ENCODE measurements around the gene P3H3.

P3H3 gene

DNA sequence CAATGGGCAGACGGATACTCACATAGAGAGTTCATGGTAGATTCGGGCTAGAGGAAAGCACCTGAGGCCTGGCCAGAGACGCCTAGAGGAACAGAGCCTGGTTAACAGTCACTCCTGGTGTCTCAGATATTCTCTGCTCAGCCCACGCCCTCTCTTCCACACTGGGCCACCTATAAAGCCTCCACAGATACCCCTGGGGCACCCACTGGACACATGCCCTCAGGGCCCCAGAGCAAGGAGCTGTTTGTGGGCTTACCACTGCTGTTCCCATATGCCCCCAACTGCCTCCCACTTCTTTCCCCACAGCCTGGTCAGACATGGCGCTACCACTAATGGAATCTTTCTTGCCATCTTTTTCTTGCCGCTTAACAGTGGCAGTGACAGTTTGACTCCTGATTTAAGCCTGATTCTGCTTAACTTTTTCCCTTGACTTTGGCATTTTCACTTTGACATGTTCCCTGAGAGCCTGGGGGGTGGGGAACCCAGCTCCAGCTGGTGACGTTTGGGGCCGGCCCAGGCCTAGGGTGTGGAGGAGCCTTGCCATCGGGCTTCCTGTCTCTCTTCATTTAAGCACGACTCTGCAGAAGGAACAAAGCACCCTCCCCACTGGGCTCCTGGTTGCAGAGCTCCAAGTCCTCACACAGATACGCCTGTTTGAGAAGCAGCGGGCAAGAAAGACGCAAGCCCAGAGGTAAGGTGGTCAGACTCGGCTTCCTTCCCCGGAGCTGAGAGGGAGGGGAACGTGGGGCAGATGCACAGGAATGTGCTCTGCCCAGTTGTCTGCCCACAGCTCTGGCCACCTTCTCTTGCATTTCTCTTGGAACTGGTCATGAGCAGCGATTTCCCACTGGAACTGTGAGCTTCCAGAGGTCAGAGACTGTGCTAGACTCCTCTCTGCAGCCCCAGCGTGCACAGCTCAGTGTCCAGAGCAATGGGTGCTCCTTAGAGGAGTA lies 39.0 kb upstream of the P3H3 start, which contains the start of gene CD4:
Gene CD4 (plus strand): TSS at position 557 of the 953 bp plus-strand sequence. CDS start 10,611 bp downstream, outside the sequence.
- TF ChIP-seq, protein P1, sequence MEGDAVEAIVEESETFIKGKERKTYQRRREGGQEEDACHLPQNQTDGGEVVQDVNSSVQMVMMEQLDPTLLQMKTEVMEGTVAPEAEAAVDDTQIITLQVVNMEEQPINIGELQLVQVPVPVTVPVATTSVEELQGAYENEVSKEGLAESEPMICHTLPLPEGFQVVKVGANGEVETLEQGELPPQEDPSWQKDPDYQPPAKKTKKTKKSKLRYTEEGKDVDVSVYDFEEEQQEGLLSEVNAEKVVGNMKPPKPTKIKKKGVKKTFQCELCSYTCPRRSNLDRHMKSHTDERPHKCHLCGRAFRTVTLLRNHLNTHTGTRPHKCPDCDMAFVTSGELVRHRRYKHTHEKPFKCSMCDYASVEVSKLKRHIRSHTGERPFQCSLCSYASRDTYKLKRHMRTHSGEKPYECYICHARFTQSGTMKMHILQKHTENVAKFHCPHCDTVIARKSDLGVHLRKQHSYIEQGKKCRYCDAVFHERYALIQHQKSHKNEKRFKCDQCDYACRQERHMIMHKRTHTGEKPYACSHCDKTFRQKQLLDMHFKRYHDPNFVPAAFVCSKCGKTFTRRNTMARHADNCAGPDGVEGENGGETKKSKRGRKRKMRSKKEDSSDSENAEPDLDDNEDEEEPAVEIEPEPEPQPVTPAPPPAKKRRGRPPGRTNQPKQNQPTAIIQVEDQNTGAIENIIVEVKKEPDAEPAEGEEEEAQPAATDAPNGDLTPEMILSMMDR (IDR thresholded peaks at IDR 0.05; ENCODE audit: extremely low read depth, missing control alignments), result no peak
- no peak for DNase-seq (ENCODE audit: low spot score)

DNA sequence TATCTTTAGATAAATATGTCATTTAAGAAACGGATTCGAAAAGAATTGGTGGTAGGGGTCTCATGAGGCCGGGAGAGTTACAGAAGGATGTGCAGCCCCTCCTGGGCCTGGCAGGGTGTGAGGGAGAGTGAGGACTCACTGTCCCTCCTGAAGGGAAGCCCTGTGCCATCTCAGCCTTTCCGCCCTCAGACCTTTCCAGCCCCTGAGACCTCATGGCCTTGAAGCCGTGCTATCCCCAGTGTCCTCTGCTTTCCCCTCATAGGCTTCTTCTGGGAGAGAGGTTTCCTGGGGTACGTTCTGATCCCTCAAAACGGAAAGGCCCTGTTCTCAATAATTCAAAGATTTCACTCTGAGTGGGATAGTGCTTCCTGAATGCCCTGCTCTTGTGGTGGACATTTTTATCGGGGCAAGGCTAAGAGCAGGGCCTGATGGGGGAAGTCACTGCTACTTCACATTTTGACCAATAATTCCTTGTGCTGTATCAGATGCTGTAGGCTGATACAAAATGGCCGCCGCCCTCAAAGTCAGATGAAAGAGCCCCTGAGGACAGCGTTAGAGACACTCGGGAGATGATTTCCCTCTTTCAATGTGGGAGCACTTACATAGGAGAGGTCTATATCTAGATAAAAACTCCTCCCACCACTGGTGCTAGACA lies 37.6 kb upstream of the P3H3 start:
- TF ChIP-seq, protein P1 (IDR thresholded peaks at IDR 0.05; ENCODE audit: extremely low read depth, missing control alignments), result no peak
- no peak for DNase-seq (ENCODE audit: low spot score)

DNA sequence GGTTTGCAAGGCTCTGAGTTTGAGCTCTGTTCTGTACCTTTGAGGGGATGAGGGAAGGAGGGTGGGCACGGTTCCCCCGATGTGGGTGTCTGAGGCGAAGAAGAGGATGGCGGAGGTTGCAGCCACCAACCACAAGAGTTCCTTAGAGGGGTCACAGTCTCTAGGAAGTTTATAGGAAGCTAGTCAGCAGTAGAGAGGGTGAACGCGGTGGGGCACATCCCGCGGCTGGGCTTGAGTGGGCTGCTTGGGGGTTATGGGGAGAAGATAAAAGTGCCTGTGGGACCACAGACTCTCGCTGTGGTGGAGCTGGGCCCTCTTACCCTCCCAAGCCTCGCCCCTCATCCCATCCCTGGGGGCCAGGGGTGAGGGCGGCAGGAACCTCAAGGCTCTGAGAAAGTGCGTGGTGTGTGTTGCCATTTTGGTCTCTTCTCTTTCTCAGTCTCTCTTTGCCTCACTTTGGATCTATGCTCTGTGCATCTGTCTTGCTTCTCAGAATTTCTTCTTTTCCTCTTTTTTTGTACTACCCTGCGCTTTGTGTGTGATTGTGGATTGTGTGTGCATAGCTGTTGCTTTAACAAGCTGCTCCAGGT lies 36.2 kb upstream of the P3H3 start:
- no peak for DNase-seq (ENCODE audit: low spot score)
- TF ChIP-seq, protein P1 (IDR thresholded peaks at IDR 0.05; ENCODE audit: extremely low read depth, missing control alignments), result no peak

DNA sequence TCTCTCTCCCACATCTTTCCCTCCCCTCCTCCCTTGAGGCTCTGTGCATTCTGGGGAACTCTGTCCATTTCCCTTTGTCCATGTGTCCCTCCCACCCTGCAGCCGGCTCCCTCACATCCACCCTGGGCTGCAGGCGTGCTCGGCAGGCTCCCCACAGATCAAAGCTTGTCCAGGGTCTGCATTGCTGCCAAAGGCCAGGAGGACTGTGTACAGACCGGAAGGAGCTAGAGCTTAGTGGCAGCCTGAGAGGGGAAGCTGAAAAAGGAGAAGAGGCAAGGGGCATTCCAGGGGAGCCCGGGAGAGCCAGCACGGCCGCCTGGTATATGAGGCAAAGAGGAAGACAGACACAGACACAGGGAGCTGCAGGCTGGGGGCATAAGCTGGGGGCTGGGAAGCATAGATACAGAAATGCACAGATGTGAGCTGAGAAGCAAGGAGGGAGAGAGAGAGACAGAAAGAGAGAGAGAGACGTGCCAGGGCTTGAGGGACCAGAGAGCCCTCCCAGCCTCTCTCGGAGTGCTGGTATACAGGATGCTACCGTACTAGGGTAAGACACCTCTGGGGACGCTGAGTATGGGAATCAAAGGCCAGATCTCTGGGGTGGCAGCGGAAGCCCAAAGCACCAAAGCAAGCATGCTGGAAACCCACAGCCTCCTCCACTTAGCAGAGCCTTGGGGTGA lies 35.5 kb upstream of the P3H3 start:
- no peak for DNase-seq (ENCODE audit: low spot score)
- TF ChIP-seq, protein P1 (IDR thresholded peaks at IDR 0.05; ENCODE audit: extremely low read depth, missing control alignments), result no peak

DNA sequence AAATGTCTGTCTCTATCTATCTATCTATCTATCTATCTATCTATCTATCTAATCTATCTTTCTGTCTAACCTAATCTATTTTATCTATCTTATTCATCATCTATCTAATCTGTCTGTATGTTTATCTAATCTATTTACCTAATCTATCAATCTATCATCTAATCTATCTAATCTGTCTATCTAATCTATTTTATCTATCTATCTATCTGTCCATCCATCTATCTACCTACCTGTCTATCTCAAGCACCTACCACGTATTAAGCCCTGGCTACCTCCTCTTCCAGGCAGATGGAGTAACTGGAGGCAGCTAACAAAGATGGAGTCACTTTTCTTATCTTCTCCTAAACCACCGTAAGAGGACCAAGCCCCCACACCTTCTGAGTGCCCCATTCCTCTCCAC lies 33.1 kb upstream of the P3H3 start:
- TF ChIP-seq, protein P1 (IDR thresholded peaks at IDR 0.05; ENCODE audit: extremely low read depth, missing control alignments), result no peak
- no peak for DNase-seq (ENCODE audit: low spot score)

DNA sequence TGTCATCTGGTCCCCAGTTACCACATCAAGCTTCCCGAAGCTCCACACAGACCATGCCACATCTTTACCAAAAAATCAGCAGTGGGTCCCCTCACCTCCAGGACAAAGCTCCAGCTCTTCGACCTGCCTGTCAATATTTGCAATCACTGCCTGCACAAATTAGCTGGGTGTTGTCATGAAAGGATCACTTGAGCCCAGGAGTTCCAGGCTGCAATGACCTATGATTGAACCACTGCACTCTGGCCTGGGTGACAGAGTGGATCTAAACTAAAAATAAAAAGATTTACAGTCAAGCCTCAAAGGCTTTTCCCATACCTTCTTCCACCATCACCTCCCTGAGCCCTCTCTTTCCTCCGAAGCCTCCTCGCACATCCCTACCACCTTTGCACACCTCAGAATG lies 31.6 kb upstream of the P3H3 start:
- TF ChIP-seq, protein P1 (IDR thresholded peaks at IDR 0.05; ENCODE audit: extremely low read depth, missing control alignments), result no peak
- no peak for DNase-seq (ENCODE audit: low spot score)

Measured in GM20000 (cell line).